ENCODE measurements around the gene THRSP.

- TF ChIP-seq CTCF (IDR thresholded peaks at IDR 0.05) (no peak), KDM1A (IDR thresholded peaks at IDR 0.05; ENCODE audit: low read depth) (no peak), CHD2 (IDR thresholded peaks at IDR 0.05; ENCODE audit: low read length, partially characterized antibody) (no peak)
These were observed 21.7 kb upstream of the THRSP start for GRCh38 chr11:78041843-78042440.

All from A549 (cell line).